Stomach (tissue), 9 donors: ENCODE data around the gene CYP46A1. TPM values are rescaled to one million over a fixed set of nuclear protein-coding genes. Genes with fewer than 3 reads are reported as not detected.

Source experiments
- DNase-seq, 2 donors: peaks; one replicate each; pipeline versions ENCODE4 v3.0.0 to v3.0.0-alpha.2; 2013 to 2019
- H3K27ac ChIP-seq, 5 donors: fragments of 200-600 bp in 4 of 5; sonication (generic) in 4 of 5; one replicate each; pipeline ENCODE4 v1.5.1; 2013 to 2019; ENCODE audit warnings: mild to moderate bottlenecking in 1 of 5, moderate library complexity in 1 of 5
- H3K27me3 ChIP-seq, 3 donors: fragments of 200-600 bp; sonication (generic); one replicate each; pipeline ENCODE4 v1.5.1; 2017 to 2019; ENCODE audit warnings: mixed run types in 1 of 3
- H3K36me3 ChIP-seq, 4 donors: fragments of 200-600 bp; sonication (generic); 1 replicate in 3 of 4; 2 replicates in 1 of 4; pipeline ENCODE4 v1.5.1; 2016 to 2019
- H3K4me1 ChIP-seq, 4 donors: fragments of 200-600 bp; sonication (generic); one replicate each; pipeline ENCODE4 v1.5.1; 2016 to 2019
- H3K4me3 ChIP-seq, 4 donors: fragments of 200-600 bp; sonication (generic) in 3 of 4; one replicate each; pipeline ENCODE4 v1.5.1; 2016 to 2019; ENCODE audit warnings: mild to moderate bottlenecking in 1 of 4
- H3K9me3 ChIP-seq, 4 donors: fragments of 200-600 bp; sonication (generic); one replicate each; pipeline ENCODE4 v1.5.1; 2016 to 2019
- CTCF ChIP-seq, 7 experiments: fragments of 450-650 bp in 4 of 7; fragments of 200-600 bp in 3 of 7; sonication (generic) in 3 of 7; IDR thresholded peaks; one replicate each; pipeline ENCODE4 v1.5.1; 2016 to 2019; ENCODE audit warnings: antibody characterized with exemption in 7 of 7, control low read depth in 2 of 7, mild to moderate bottlenecking in 1 of 7
- EP300 ChIP-seq: sonication (generic); formaldehyde crosslinking; IDR thresholded peaks from one replicate; pipeline ENCODE4 v1.6.1; 2017; ENCODE audit warnings: antibody characterized with exemption
- POLR2A ChIP-seq, 4 donors: fragments of 450-650 bp; IDR thresholded peaks; one replicate each; pipeline ENCODE4 v1.6.1; 2016; ENCODE audit warnings: antibody characterized with exemption in 4 of 4, control low read depth in 2 of 4, mild to moderate bottlenecking in 1 of 4, moderate library complexity in 1 of 4
- POLR2AphosphoS5 ChIP-seq, 3 donors: sonication (generic); formaldehyde crosslinking; IDR thresholded peaks; one replicate each; pipeline ENCODE4 v1.6.1; 2016; ENCODE audit warnings: antibody characterized with exemption in 3 of 3
- WGBS, 5 donors: extraction: QIAGEN DNeasy Blood & Tissue Kit in 3 of 5; methylation state at CpG; one replicate each; pipeline versions ENCODE4 v1.1.5 to v1.1.7; 2013 to 2018; 5-methylcytosine and 5-hydroxymethylcytosine counted together
- intact Hi-C: fragments of 100-400 bp; cut with DNase I; formaldehyde crosslinking; loops from one replicate; pipeline ENCODE4 v1.15.1; 2023; ENCODE audit warnings: low total_unique reads
- polyA plus RNA-seq, 3 donors: library from polyadenylated mRNA; stranded (reverse); fragments of 200-250 nt; gene quantifications; one replicate each; pipeline ENCODE4 v1.2.3, GENCODE V29; 2013
- total RNA-seq, 5 donors: library from RNA; depleted of rRNA; stranded (reverse); fragments of >200 nt; gene quantifications; one replicate each; pipeline versions ENCODE4 v1.1.0 to v1.2.3, GENCODE V29; 2014 to 2016
- donor health status: healthy with polysubstance abuse.
- donor health status: Bipolar disorder and iron deficiency.
- donor health status: healthy.

The CYP46A1 gene
- total and polyA plus RNA-seq, 8 donors: 0.15 to 2.9 (median 0.92) TPM; not detected in 2

- H3K36me3 ChIP-seq: peaks cover 0 to 4% (median 0%) of the 10 kb centered on the region in 4 donors
- no peak for DNase-seq
- H3K27ac ChIP-seq: no peak overlapping the region
- peaks cover 0 to 27% (median 12%) of the 10 kb centered on the region in 3 donors for H3K27me3 ChIP-seq
- H3K4me3 ChIP-seq: no peak overlapping the region
- intact Hi-C loops: no loop called here
- WGBS, 5 donors: 71 to 91% (median 82%) methylated on average over 8 of the region's 8 CpGs
- TF ChIP-seq CTCF (IDR thresholded peaks at IDR 0.05) (no peak), POLR2AphosphoS5 (IDR thresholded peaks at IDR 0.05) (no peak), POLR2A (IDR thresholded peaks at IDR 0.05) (no peak), EP300 (no peak)
- H3K9me3 ChIP-seq: no peaks in the 10 kb centered on the region
- H3K4me1 ChIP-seq: peaks cover 12 to 23% (median 18%) of the 10 kb centered on the region in 4 donors
Measured at GRCh38 chr14:99649219-99649618, 34.9 kb upstream of the CYP46A1 start.

DNA sequence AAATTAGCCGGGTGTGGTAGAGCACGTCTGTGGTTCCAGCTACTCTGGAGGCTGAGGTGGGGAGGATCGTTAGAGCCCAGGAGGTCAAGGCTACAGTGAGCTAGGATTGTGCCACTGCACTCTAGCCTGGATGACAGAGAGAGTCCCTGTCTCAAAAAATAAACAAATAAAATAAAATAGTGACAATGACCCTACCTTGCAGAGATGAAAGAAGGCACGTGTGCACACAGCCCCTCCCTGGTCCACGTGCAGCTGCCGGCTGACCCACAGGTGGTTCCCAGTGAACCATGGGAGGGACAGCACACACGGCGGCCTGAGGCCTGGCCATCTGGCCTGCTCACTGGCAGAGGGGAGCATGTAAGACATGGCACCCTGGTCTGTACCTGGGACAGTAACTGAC is 34.5 kb upstream of the CYP46A1 start:
- Histone ChIP-seq H3K4me1 (peaks cover 12 to 24% (median 15%) of the 10 kb centered on the region in 4 donors), H3K4me3 (no peak overlapping the region), H3K27ac (no peak overlapping the region), H3K27me3 (peaks cover 0 to 22% (median 10%) of the 10 kb centered on the region in 3 donors), H3K36me3 (peaks cover 0 to 4% (median 0%) of the 10 kb centered on the region in 4 donors), H3K9me3 (no peaks in the 10 kb centered on the region)
- DNase-seq: no peak
- no peak for TF ChIP-seq CTCF (IDR thresholded peaks at IDR 0.05)
- TF ChIP-seq POLR2A (IDR thresholded peaks at IDR 0.05): no peak
- TF ChIP-seq EP300: no peak
- no peak for TF ChIP-seq POLR2AphosphoS5 (IDR thresholded peaks at IDR 0.05)
- 69 to 80% (median 77%) methylated on average over 8 of the region's 8 CpGs for WGBS, 5 donors
- intact Hi-C loops: no loop called here

GRCh38 chr14:99650189-99650588 is 33.9 kb upstream of the CYP46A1 start:
- DNase-seq: no peak
- Histone ChIP-seq H3K36me3 (peaks cover 0 to 4% (median 0%) of the 10 kb centered on the region in 4 donors), H3K4me3 (no peak overlapping the region), H3K27ac (no peak overlapping the region), H3K9me3 (no peaks in the 10 kb centered on the region), H3K4me1 (peaks cover 7 to 18% (median 10%) of the 10 kb centered on the region in 4 donors), H3K27me3 (peaks cover 0 to 17% (median 5%) of the 10 kb centered on the region in 3 donors)
- no peak for TF ChIP-seq POLR2AphosphoS5 (IDR thresholded peaks at IDR 0.05)
- no peak for TF ChIP-seq EP300
- no peak for TF ChIP-seq CTCF (IDR thresholded peaks at IDR 0.05)
- TF ChIP-seq POLR2A (IDR thresholded peaks at IDR 0.05): no peak
- intact Hi-C loops: no loop called here
- 63 to 80% (median 73%) methylated on average over 9 of the region's 9 CpGs for WGBS, 5 donors

DNA sequence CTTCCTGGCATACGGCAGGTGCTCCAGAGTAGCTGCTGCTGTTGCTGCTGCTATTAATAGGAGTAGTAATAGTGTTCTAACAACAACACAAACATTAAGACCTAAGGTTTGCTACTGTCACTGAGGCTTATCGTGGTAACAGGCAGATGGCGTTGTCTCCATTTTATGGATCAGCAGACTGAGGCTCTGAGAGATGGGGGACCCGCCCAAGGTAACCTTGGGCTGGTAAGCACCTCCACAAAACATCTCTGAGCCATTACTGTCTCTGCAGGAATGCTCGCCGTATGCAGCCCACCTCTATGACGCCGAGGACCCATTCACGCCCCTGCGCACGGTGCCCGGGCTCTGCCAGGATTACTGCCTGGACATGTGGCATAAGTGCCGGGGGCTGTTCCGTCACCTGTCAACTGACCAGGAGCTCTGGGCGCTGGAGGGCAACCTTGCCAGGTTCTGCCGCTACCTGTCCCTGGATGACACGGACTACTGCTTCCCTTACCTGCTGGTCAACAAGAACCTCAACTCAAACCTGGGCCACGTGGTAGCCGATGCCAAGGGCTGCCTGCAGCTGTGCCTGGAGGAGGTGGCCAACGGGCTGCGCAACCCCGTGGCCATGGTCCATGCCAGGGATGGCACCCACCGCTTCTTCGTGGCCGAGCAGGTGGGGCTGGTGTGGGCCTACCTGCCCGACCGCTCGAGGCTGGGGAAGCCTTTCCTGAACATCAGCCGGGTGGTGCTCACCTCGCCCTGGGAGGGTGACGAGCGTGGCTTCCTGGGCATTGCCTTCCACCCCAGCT is 31.9 kb upstream of the CYP46A1 start:
- H3K27ac ChIP-seq: no peak overlapping the region
- no peak for TF ChIP-seq POLR2AphosphoS5 (IDR thresholded peaks at IDR 0.05)
- no peak for TF ChIP-seq CTCF (IDR thresholded peaks at IDR 0.05)
- no peak for TF ChIP-seq EP300
- TF ChIP-seq POLR2A (IDR thresholded peaks at IDR 0.05): no peak
- peaks cover 0 to 8% (median 0%) of the 10 kb centered on the region in 4 donors for H3K4me1 ChIP-seq
- H3K36me3 ChIP-seq: peaks cover 0 to 4% (median 0%) of the 10 kb centered on the region in 4 donors
- DNase-seq: no peak
- intact Hi-C loops: no loop called here
- peaks cover 0 to 7% (median 0%) of the 10 kb centered on the region in 3 donors for H3K27me3 ChIP-seq
- 92 to 95% (median 94%) methylated on average over 12 to 32 of the region's 32 CpGs for WGBS, 5 donors
- no peak overlapping the region for H3K4me3 ChIP-seq
- H3K9me3 ChIP-seq: no peaks in the 10 kb centered on the region
